Activated B cell treated with CpG ODN at 0.5 μM for 24 hours (primary cell): ENCODE measurements around the gene KRT77. TPM values are rescaled to one million over a fixed set of nuclear protein-coding genes. Genes with fewer than 3 reads are reported as not detected.

ENCODE experiments used
- ATAC-seq: fragments of 200-7000 bp; cut with Tn5 transposase; one replicate; pipeline ENCODE4 v1.10.0; 2021; ENCODE audit warnings: low read depth, mild to moderate bottlenecking, moderate library complexity
- CTCF ChIA-PET: fragments of 350-600 bp; sonication (Branson Sonifier 250); formaldehyde crosslinking; loops from one replicate; lab custom pipeline; 2021; ENCODE audit warnings: antibody characterized with exemption; lab: Charles Lee
- POLR2A ChIA-PET: fragments of 350-600 bp; sonication (Branson Sonifier 250); formaldehyde crosslinking; loops from one replicate; lab custom pipeline; 2021; ENCODE audit warnings: antibody characterized with exemption; lab: Charles Lee
- DNase-seq: peaks from one replicate; pipeline ENCODE4 v3.0.0; 2022
- H3K27ac Mint-ChIP-seq: one replicate; pipeline ENCODE4 v1.8.0; 2020; ENCODE audit warnings: mixed read lengths
- H3K27me3 Mint-ChIP-seq: one replicate; pipeline ENCODE4 v1.8.0; 2021; ENCODE audit warnings: mixed read lengths
- H3K36me3 Mint-ChIP-seq: one replicate; pipeline ENCODE4 v1.8.0; 2021; ENCODE audit warnings: low read depth, mixed read lengths
- H3K4me1 Mint-ChIP-seq: one replicate; pipeline ENCODE4 v1.8.0; 2021; ENCODE audit warnings: mixed read lengths
- H3K4me3 Mint-ChIP-seq: one replicate; pipeline ENCODE4 v1.8.0; 2020; ENCODE audit warnings: mild to moderate bottlenecking, mixed read lengths
- H3K9me3 Mint-ChIP-seq: one replicate; pipeline ENCODE4 v1.8.0; 2020; ENCODE audit warnings: mixed read lengths
- intact Hi-C: fragments of 100-400 bp; cut with micrococcal nuclease; formaldehyde crosslinking; loops from one replicate; pipeline ENCODE4 v1.15.1; 2024
- total RNA-seq: library from RNA; stranded (reverse); gene quantifications from 2 replicates; pipeline ENCODE4 v1.2.3, GENCODE V29; 2022
- TF ChIP-seq, protein P1 (sequence below): fragments of 200-600 bp; IDR thresholded peaks from one replicate; pipeline ENCODE4 v1.8.0; 2022; ENCODE audit warnings: antibody characterized with exemption, mild to moderate bottlenecking

KRT77 gene
- total RNA-seq, 1 donor from 2014 or later: not detected

DNA sequence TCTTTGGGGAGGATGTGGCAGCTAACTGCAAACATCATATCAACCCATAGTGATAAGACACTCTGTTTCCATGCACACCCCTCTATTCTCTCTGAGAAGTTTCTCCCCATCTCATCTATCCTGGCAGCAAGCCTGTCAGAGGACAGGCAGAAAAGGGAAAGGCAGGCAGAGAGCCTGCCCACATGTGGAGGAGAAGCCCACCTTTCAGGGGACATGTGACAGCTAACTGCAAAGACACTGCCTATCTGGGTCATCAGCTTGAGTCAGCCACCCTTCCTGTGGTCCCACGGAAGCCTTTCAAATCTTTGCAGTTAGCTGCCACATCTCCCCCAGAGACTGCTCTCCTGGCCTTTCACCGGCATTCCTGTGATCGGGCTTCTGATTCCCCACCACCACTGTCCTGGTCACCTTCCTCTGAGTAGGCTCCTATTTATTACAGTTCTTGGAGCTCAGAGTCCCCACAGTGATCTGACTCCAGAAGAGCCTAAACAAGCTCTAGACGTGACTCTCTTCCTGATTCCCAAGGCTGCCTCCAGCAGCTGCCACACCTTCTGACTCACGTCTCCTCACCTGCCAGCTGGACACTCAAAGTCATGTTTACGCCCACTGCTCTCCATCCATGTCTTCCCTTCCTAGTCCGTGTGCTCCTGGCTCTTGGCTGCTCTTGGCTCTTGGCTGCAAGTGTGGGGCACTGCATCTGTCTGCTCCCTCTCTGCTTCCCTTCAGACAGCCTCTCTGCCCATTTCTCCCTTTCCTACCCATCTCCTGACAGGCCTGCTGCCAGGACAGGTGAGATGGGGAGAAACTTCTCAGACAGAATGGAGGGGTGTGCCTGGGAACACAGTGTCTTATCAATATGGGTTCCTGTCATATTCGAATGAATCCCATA is 15.6 kb downstream of the KRT77 start:
- ATAC-seq: no peak
- DNase-seq: no peak
- TF ChIP-seq, protein P1, sequence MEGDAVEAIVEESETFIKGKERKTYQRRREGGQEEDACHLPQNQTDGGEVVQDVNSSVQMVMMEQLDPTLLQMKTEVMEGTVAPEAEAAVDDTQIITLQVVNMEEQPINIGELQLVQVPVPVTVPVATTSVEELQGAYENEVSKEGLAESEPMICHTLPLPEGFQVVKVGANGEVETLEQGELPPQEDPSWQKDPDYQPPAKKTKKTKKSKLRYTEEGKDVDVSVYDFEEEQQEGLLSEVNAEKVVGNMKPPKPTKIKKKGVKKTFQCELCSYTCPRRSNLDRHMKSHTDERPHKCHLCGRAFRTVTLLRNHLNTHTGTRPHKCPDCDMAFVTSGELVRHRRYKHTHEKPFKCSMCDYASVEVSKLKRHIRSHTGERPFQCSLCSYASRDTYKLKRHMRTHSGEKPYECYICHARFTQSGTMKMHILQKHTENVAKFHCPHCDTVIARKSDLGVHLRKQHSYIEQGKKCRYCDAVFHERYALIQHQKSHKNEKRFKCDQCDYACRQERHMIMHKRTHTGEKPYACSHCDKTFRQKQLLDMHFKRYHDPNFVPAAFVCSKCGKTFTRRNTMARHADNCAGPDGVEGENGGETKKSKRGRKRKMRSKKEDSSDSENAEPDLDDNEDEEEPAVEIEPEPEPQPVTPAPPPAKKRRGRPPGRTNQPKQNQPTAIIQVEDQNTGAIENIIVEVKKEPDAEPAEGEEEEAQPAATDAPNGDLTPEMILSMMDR: no peak
- intact Hi-C loops: no loop called here
- peaks cover 40% of the 10 kb centered on the region for H3K27me3 Mint-ChIP-seq
- no peaks in the 10 kb centered on the region for H3K9me3 Mint-ChIP-seq
- no peak overlapping the region for H3K27ac Mint-ChIP-seq
- H3K4me1 Mint-ChIP-seq: peaks cover 10% of the 10 kb centered on the region
- ChIA-PET CTCF (no interaction called here), POLR2A (no interaction called here)
- H3K36me3 Mint-ChIP-seq: no peaks in the 10 kb centered on the region
- H3K4me3 Mint-ChIP-seq: no peak overlapping the region

DNA sequence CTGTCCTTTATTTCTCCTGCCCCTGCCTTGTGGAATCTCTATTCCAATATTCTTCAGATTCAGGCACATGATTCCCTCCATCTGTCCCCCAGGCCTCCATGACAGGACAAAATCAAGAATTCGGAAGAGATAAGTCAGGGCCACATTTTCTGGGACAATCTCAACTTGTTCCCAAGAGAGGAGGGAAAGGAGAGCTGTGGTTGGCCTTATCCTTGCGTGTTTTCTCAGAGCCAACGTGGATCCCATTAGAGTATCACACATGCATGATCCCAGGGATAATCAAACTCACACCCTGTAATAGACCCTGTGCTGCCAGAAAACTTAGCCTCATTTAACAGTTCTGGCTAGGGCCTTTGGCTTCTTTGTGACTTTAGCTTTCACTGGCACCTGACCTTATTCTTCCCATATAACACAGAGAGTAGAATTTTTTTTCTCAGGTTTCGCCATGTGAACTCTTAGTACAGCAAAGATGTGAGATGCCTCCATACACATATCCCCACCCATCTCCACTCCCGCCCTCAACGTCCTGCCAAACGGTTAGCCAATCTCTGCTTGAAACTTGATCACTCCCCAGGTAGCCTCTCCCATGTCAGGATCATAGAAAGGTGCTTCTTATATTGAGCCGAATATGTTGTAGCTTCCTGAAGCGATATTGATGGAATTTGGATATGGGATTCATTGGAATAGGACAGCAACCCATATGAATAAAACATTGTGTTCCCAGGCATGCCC is 16.4 kb downstream of the KRT77 start:
- POLR2A ChIA-PET: no interaction called here
- intact Hi-C loops: no loop called here
- TF ChIP-seq, protein P1: no peak
- H3K4me3 Mint-ChIP-seq: no peak overlapping the region
- peaks cover 10% of the 10 kb centered on the region for H3K4me1 Mint-ChIP-seq
- DNase-seq: no peak
- no peak overlapping the region for H3K27ac Mint-ChIP-seq
- CTCF ChIA-PET: no interaction called here
- H3K9me3 Mint-ChIP-seq: no peaks in the 10 kb centered on the region
- H3K36me3 Mint-ChIP-seq: no peaks in the 10 kb centered on the region
- no peak for ATAC-seq
- peaks cover 33% of the 10 kb centered on the region for H3K27me3 Mint-ChIP-seq

DNA sequence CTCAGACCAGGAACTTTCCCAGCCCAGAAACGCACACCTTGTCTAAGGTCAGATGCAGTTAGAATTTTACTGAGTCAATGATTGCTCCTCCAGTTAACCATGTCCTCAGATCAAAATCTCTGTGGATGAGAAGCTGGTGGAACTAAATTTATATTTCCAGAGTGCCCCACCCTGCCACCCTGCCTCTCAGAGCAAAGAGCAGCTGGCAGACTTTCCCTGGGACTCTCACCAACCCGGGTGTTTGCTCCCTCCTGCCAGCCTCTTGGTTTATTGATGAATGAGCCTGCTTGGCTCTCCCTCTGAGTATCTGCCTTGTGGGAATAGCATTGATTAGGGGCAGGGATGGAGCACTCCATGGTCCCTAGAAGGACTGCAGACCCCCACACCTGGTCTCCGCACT is 17.3 kb downstream of the KRT77 start:
- Mint-ChIP-seq H3K4me1 (peaks cover 3% of the 10 kb centered on the region), H3K36me3 (no peaks in the 10 kb centered on the region), H3K27me3 (peaks cover 30% of the 10 kb centered on the region), H3K9me3 (no peaks in the 10 kb centered on the region), H3K4me3 (no peak overlapping the region), H3K27ac (no peak overlapping the region)
- ATAC-seq (no peak), DNase-seq (no peak)
- intact Hi-C loops: no loop called here
- TF ChIP-seq, protein P1: no peak
- CTCF ChIA-PET: no interaction called here
- POLR2A ChIA-PET: no interaction called here

DNA sequence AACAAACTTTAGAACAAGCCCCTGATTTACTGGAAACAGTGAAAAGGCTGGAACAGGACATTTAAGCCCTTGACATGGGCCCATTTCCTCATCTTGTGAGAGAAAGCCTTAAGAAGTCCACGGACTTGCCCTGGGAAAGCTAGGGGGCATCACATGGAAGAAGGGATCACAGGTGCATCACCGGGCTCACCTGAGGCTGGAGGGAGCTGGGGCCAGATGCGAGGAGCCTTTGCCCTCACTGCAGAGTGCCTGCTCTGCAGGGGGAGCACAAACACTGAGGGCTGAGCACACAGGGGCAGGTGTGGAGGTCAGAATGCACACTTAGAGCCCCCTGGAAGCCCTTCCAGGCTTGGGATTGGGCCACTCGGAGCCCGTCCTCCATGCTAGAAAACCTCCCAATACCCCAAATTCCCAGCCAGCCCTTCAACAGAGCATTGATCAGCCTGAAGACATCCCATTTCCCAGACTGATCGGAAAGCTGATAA is 17.9 kb downstream of the KRT77 start:
- TF ChIP-seq, protein P1: no peak
- Mint-ChIP-seq H3K27ac (no peak overlapping the region), H3K36me3 (no peaks in the 10 kb centered on the region), H3K4me3 (no peak overlapping the region), H3K9me3 (no peaks in the 10 kb centered on the region), H3K4me1 (no peaks in the 10 kb centered on the region), H3K27me3 (peaks cover 26% of the 10 kb centered on the region)
- ATAC-seq (no peak), DNase-seq (no peak)
- intact Hi-C loops: no loop called here
- POLR2A ChIA-PET: no interaction called here
- CTCF ChIA-PET: no interaction called here

DNA sequence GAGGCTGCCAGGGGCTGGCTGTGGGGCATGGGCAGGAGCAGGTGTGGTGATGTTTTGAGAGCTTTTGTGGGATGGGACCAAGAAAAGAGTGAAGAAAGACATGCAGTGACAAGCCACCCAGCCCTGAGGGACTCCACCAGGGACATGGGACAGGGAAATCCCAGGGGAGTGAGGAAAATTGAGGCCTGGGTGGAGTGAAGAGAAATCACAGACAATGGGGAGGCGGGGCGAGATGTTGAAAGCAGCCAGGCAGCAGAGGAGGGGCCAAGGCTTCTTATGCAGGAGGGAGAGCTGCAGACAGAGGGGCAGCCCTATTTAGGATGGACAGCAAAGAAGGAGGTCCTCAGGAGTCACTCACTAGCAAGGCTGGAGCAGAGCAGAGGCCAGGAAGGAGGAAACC is 18.9 kb downstream of the KRT77 start:
- TF ChIP-seq, protein P1: no peak
- no peak for ATAC-seq
- intact Hi-C loops: no loop called here
- ChIA-PET CTCF (no interaction called here), POLR2A (no interaction called here)
- Mint-ChIP-seq H3K4me1 (no peaks in the 10 kb centered on the region), H3K36me3 (no peaks in the 10 kb centered on the region), H3K4me3 (no peak overlapping the region), H3K27ac (no peak overlapping the region), H3K9me3 (no peaks in the 10 kb centered on the region), H3K27me3 (peaks cover 24% of the 10 kb centered on the region)
- DNase-seq: no peak
